Raji (cell line): ENCODE measurements around the gene HPD.

Experiments used
- POLR2A ChIP-seq: IDR thresholded peaks from 2 replicates; pipeline ENCODE4 v1.6.1; 2011; ENCODE audit warnings: low read depth, low read length, control low read depth; ENCODE audit not compliant: insufficient read depth

Gene HPD

GRCh38 chr12:121789800-121790728, 68.6 kb downstream of the HPD start:
- TF ChIP-seq POLR2A, result no peak
